Inferior parietal cortex (tissue), 1 donor: ENCODE results near the gene CPLANE2.

ENCODE experiments used
- DNase-seq: peaks from one replicate; pipeline ENCODE4 v3.0.0-alpha.2; 2016; ENCODE audit errors: extremely low spot score

CPLANE2 gene

GRCh38 chr1:16189921-16190621 lies 46.9 kb downstream of the CPLANE2 start:
- DNase-seq = peak; percentile 36

DNA sequence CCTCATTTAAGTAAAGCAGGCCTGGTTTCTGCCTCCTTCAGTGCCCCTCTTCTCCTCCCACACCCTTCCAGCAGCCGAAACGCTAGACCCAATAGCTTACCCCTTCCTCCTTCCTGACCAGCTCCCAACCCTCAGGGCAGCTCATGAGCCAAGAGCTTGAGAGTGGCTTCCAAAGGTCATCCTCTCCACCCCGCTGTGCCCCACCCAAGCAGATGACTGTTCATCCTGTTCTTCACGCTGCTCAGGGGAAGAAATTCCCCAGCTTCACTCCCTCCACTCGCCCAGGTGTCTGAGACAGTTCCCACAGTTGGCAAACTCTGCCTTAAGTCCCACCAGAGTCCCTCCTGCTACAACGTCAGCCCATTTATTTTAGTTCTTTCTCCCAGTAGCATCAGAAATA lies 48.0 kb downstream of the CPLANE2 start:
- no peak for DNase-seq

DNA sequence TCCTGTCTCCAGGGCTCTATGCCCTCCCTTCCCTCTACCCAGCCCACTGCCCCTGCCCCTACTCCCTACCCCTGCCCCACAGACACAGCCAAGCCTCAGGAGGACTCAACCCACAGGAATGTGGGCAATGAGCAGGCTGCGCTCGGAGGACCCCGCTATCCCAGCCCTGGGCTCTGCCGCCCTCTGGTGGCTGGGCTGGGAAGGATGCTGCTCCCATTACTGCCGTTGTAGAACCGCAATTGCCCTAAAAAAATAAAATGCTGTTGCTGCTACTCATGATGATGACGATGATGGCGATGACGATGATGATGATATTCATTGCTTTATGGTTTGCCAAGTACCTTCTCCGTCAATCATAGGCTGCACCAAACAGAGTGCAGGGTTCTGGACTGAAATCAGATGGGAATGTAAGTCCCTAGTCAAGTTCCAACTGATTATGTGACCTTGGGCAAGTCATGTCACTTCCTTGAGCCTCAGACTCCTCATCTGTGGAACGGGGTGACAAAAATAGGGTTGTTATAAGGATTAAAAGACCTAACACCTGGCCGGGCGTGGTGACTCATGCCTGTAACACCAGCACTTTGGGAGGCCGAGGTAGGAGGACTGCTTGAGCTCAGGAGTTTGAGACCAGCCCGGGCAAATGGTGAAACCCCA lies 49.1 kb downstream of the CPLANE2 start:
- peak; percentile 62 for DNase-seq

DNA sequence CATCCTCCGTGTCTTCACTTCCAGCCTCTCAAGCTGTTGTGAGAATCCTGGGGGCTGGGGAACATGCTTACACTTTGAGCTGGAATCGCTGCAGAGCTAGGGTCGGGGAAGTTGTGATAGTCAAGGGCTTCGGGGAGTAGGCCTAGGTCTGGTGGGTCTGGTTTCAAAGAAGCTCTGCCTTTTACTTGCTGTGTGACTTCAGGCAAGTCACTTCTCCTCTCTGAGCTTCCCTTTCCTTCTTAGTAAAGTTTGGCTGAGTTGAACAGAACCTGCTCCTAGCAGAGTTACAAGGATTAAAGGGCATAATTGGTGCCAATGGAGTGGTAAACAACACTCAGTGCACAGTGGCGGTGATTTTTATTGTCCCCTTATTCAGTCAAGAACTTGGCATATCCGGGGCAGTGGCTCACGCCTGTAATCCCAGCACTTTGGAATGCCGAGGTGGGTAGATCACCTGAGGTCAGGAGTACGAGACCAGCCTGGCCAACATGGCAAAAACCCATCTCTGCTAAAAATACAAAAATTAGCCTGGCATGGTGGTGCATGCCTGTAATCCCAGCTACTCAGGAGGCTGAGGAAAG lies 50.2 kb downstream of the CPLANE2 start:
- no peak for DNase-seq

- DNase-seq = no peak
Observed at GRCh38 chr1:16184557-16185303, 52.3 kb downstream of the CPLANE2 start.

DNA sequence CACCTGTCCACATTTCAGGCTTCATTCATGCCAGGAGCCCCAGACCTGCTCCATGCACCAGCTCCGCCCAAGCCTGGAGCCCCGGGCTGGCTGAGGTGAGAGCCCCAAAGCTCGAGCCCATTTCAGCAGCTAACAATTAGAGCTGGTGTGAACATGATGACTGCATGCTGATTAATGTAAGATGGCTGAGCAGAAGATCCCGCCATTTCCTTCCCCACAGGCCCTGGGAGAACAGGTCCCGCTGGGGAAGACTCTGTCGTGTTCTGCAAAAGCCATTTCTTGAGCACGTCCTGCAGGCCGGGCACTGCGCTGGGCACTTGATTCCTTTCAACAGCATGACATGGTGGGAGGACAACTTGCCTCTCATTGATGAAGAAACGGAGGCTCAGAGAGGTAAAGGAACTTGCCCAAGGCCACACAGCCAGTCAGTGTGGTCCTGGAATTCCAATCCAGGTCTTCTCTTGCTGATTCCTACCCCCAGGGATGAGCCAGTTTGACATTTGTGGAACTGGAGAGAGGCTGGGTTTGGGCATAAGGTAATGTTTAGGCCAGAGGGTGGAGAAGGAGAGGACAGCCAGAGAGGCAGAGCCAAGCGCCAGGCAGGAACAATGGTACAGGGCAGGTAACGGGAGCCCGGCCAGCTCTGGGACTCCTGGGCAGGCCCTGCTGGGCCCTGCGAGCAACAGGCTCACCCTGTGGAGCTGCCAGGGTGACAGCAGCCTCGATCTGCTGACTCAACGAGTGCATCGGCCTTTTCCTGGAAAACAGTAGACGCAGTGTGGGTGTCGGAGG lies 53.0 kb downstream of the CPLANE2 start:
- DNase-seq = no peak

- no peak for DNase-seq
Observed at GRCh38 chr1:16183179-16183578, 53.8 kb downstream of the CPLANE2 start.

- DNase-seq = no peak
Observed at GRCh38 chr1:16181887-16182719, 54.9 kb downstream of the CPLANE2 start.
